ENCODE results near the gene ENGASE. TPM values are rescaled to one million over a fixed set of nuclear protein-coding genes. Genes with fewer than 3 reads are reported as not detected.

ENGASE gene
- total and polyA plus RNA-seq, 2 of the 8 experiments (the other 6 are each of a cell fraction or from before 2014, with no cell fraction given), result 9.3 to 36.1 TPM

DNA sequence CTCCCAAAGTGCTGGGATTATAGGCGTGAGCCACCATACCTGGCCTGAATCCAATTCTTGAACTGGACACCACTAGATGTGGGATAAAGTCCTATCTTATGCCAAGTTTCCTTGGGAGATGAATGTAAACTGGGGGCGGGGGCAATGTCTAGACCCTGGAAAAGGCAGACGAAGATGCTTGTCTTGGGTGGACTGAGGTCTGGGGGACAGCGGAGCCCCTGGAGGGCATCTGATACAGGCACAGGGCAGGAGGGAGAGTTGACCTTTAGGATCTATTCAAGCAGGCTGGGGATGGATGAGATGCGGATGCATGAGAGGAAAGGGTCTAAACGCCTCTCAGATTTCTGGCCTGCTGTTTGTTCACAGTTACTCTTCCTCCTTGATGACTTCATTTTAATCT lies 38.9 kb upstream of the ENGASE start (continued):
- TF ChIP-seq NANOG (IDR thresholded peaks at IDR 0.05; ENCODE audit: insufficient read depth, low read depth, low read length, poor library complexity, severe bottlenecking) (no peak), GABPA (IDR thresholded peaks at IDR 0.05; ENCODE audit: borderline replicate concordance, insufficient read depth, low read length) (no peak), CBX8 (IDR thresholded peaks at IDR 0.05; ENCODE audit: borderline replicate concordance, low read depth, low read length) (no peak), TAF7 (optimal IDR thresholded peaks at IDR 0.05; ENCODE audit: borderline replicate concordance, low read depth, low read length) (no peak), JUN (IDR thresholded peaks at IDR 0.05; ENCODE audit: low read depth, low read length) (no peak), KDM4A (IDR thresholded peaks at IDR 0.05; ENCODE audit: low read depth, low read length, severe bottlenecking) (no peak), BRCA1 (IDR thresholded peaks at IDR 0.05; ENCODE audit: low read depth, low read length) (no peak), HDAC2 (IDR thresholded peaks at IDR 0.05; ENCODE audit: borderline replicate concordance in 1 of 2, low read depth in 2 of 2, low read length in 2 of 2) (no peak)
